ENCODE data around the gene HDAC9. TPM values are rescaled to one million over a fixed set of nuclear protein-coding genes. Genes with fewer than 3 reads are reported as not detected.

The HDAC9 gene
- total RNA-seq, 1 donor from 2014 or later: 13.5 TPM

GRCh38 chr7:18593602-18594279 lies 98.2 kb downstream of the HDAC9 start:
- DNase-seq (ENCODE audit: low spot score): no peak

- no peak for DNase-seq (ENCODE audit: low spot score)
Observed at GRCh38 chr7:18597754-18598153, 102.2 kb downstream of the HDAC9 start.

- DNase-seq (ENCODE audit: low spot score): no peak
Observed at GRCh38 chr7:18607025-18607424, 111.5 kb downstream of the HDAC9 start.

- DNase-seq (ENCODE audit: low spot score): no peak
Observed at GRCh38 chr7:18610331-18610948, 114.9 kb downstream of the HDAC9 start.

GRCh38 chr7:18614841-18615240 lies 119.3 kb downstream of the HDAC9 start:
- DNase-seq (ENCODE audit: low spot score): no peak

- no peak for DNase-seq (ENCODE audit: low spot score)
Observed at GRCh38 chr7:18619311-18619710, 123.8 kb downstream of the HDAC9 start.

GRCh38 chr7:18623389-18623788 lies 127.8 kb downstream of the HDAC9 start:
- no peak for DNase-seq (ENCODE audit: low spot score)

- DNase-seq (ENCODE audit: low spot score): no peak
Observed at GRCh38 chr7:18624459-18624858, 128.9 kb downstream of the HDAC9 start.

- no peak for DNase-seq (ENCODE audit: low spot score)
Observed at GRCh38 chr7:18626086-18626485, 130.5 kb downstream of the HDAC9 start.

GRCh38 chr7:18626717-18627116 lies 131.2 kb downstream of the HDAC9 start:
- DNase-seq (ENCODE audit: low spot score): no peak

GRCh38 chr7:18637516-18637915 lies 142.0 kb downstream of the HDAC9 start:
- DNase-seq (ENCODE audit: low spot score): no peak

- DNase-seq (ENCODE audit: low spot score): no peak
Observed at GRCh38 chr7:18638594-18639452, 143.3 kb downstream of the HDAC9 start.

- DNase-seq (ENCODE audit: low spot score): no peak
Observed at GRCh38 chr7:18639711-18640110, 144.2 kb downstream of the HDAC9 start.

- DNase-seq (ENCODE audit: low spot score): no peak
Observed at GRCh38 chr7:18644981-18645380, 149.4 kb downstream of the HDAC9 start.

- no peak for DNase-seq (ENCODE audit: low spot score)
Observed at GRCh38 chr7:18647582-18647981, 152.0 kb downstream of the HDAC9 start.

GRCh38 chr7:18648849-18649758 lies 153.6 kb downstream of the HDAC9 start:
- no peak for DNase-seq (ENCODE audit: low spot score)

- DNase-seq (ENCODE audit: low spot score): no peak
Observed at GRCh38 chr7:18653381-18654155, 158.0 kb downstream of the HDAC9 start.

- no peak for DNase-seq (ENCODE audit: low spot score)
Observed at GRCh38 chr7:18654709-18655108, 159.2 kb downstream of the HDAC9 start.

GRCh38 chr7:18655506-18655905 lies 160.0 kb downstream of the HDAC9 start:
- DNase-seq (ENCODE audit: low spot score): no peak

- DNase-seq (ENCODE audit: low spot score): no peak
Observed at GRCh38 chr7:18655912-18656311, 160.4 kb downstream of the HDAC9 start.

GRCh38 chr7:18656362-18656761 lies 160.8 kb downstream of the HDAC9 start:
- DNase-seq (ENCODE audit: low spot score): no peak

Data from mucosa of gallbladder (tissue), 1 donor.